ENCODE measurements around the gene FABP1.

GRCh38 chr2:88165332-88166003 lies 37.6 kb upstream of the FABP1 start:
- TF ChIP-seq POLR2A (IDR thresholded peaks at IDR 0.05) = no peak
- no peak for TF ChIP-seq CTCF (IDR thresholded peaks at IDR 0.05 in 8 of 11, conservative IDR thresholded peaks at IDR 0.05 in 3 of 11)

Measured in spleen (tissue), 7 donors.